ENCODE data around the gene EML2.

- TF ChIP-seq SP1 (IDR thresholded peaks at IDR 0.05) (no peak), BHLHE40 (IDR thresholded peaks at IDR 0.05; ENCODE audit: borderline replicate concordance) (no peak)
Measured at GRCh38 chr19:45682117-45682516, 42.9 kb upstream of the EML2 start.

Measured in HEK293T (cell line).